GM12872 (cell line): ENCODE measurements around the gene PDIA2.

Experiments
- TF ChIP-seq, protein P1 (sequence below): IDR thresholded peaks from 3 replicates; pipeline ENCODE4 v1.5.1; 2011; ENCODE audit warnings: low read depth, mild to moderate bottlenecking, low read length, moderate library complexity; ENCODE audit not compliant: insufficient read depth

Gene PDIA2

DNA sequence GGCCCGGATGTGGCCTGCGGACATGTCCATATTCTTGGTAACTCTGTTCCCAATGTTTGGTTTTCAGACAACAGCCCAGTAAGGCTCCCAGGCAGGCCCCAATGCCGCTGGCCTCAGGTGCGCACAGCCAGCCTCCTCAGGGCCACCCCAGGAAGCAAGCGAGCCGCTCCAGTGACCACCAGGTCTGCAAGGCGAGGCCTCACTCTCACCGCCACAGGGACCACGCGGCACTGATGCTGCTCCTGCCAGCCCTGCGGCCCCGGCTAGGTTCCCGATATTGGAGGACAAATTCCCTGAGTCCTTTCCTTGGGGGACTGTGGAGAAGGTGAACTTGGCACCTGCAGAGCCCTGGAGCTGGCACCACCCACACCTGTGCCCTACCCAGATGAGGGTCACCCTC is 19.0 kb downstream of the PDIA2 start:
- TF ChIP-seq, protein P1, sequence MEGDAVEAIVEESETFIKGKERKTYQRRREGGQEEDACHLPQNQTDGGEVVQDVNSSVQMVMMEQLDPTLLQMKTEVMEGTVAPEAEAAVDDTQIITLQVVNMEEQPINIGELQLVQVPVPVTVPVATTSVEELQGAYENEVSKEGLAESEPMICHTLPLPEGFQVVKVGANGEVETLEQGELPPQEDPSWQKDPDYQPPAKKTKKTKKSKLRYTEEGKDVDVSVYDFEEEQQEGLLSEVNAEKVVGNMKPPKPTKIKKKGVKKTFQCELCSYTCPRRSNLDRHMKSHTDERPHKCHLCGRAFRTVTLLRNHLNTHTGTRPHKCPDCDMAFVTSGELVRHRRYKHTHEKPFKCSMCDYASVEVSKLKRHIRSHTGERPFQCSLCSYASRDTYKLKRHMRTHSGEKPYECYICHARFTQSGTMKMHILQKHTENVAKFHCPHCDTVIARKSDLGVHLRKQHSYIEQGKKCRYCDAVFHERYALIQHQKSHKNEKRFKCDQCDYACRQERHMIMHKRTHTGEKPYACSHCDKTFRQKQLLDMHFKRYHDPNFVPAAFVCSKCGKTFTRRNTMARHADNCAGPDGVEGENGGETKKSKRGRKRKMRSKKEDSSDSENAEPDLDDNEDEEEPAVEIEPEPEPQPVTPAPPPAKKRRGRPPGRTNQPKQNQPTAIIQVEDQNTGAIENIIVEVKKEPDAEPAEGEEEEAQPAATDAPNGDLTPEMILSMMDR, result no peak

DNA sequence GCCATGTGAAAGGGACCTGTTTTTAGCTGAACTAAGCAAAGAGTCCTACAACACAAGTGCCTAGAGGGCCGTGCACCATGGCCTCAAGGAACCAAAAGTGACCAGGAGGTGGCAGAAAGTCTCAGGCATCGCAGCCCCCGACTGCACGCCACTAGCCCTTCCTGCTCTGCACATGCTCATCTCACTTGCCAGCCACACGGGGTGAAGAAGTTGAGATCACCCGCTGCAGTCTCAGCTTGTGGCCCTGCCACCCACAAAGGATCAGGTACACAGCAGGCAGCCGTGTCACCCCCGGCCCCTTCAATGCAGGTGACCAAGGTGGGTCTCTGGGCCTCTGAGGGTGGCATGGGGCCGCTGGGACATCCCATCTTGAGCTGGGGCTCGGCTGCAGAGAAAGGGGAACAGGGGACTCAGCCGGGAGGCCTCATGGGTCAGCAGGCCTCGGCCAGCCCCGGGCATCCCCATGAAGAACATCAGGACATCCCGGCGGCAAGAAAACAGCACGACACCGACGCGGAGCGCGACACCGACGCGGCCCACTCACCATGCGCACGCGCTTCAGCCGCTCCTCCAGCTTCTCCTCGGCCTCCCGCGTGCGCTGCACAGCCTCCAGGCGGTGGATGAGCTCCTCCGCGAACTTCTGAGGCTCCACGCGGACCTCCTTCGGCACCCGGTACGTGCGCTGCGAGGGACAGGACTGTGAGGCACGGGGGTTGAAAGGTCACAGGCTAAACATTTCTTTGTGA is 21.0 kb downstream of the PDIA2 start:
- TF ChIP-seq, protein P1, result no peak

DNA sequence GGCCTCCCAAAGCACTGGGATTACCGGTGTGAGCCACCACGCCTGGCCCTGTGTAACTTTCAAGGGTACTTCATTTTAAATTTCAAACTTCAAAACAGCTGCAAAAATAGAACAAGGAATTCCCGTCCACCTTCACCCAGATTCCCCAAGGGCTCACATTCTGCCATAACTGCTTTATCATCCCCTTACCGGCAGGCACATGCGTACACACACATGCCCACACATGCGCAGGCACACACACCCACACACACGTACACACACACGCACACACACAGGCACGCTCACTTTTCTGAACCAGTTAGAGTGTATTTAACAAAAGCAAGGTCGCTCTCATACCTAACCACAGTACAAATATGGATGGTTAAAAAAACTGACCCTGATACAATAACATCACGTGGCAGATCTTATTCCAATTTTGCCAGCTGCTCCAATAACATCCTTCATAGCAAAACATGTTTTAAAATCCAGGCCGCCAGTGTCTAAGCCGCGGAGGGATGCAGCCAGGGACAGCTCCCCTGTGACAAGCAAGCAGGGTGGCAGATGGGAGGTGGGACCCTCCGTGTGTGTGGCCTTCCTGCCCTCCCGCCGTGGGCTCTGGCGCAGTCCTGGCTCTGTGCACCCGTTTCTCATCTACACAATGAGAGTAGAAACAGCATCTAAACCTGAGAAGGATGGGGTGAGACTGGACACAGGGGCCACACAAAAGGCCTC is 23.1 kb downstream of the PDIA2 start:
- TF ChIP-seq, protein P1, result no peak

DNA sequence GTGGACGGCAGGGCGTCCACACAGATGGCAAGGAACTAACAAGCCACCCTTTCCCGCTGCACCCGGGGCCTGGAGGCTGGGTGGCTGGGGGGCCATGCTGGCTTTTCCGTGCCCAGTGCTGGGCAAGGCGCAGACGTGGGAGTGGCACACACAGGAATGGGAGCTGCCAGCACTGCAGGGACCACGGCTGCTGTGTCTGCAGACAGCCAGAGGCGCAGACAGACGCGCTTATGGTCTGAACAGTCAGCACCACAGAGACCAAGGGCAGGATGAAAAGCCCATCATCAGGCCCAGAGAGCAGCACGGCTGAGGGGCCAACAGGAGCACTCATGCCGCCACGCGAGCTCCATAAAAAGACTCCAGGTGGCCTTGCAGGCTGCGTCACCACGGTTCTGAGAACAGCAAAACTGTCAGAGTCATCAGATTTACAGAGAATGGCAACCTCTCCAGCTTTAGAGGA is 24.0 kb downstream of the PDIA2 start:
- TF ChIP-seq, protein P1, result no peak

GRCh38 chr16:307691-308312 is 24.8 kb downstream of the PDIA2 start:
- TF ChIP-seq, protein P1, result no peak

- TF ChIP-seq, protein P1, result no peak
Observed at GRCh38 chr16:309476-309875, 26.5 kb downstream of the PDIA2 start.

DNA sequence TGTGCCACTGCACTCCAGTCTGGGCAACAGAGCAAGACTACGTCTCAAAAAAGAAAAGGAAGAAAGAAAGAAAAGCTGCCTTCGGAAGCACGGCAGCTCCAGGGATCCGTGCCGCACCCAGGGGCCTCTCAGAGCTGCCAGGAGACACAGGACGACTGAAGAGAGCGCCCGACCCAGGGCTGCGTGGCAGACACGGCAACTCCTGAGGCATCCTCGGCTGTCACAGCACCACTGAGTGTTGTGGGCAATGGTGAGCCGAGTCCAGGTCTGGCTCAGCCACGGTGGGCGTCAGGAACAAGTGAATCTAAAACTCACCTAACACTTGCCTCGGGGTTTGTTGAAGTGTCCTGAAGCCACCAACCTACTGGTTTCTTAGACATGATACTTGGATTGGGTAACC is 28.8 kb downstream of the PDIA2 start:
- TF ChIP-seq, protein P1, result no peak
